NCI-H146 (cell line): ENCODE measurements around the gene WASHC4.

Experiments
- DNase-seq: peaks from one replicate; lab custom pipeline; 2025; lab: John Stamatoyannopoulos, UW

The WASHC4 gene

GRCh38 chr12:105107494-105108371, at the start of gene WASHC4:
WASHC4 (plus strand) TSS chr12:105107731; CDS start chr12:105107801, 70 bp downstream.
- DNase-seq: peak; percentile 94

GRCh38 chr12:105060715-105061378, 46.7 kb upstream of the WASHC4 start:
- no peak for DNase-seq

GRCh38 chr12:105064564-105065178, 42.9 kb upstream of the WASHC4 start:
- DNase-seq: no peak

- DNase-seq: no peak
Measured at GRCh38 chr12:105067511-105068031, 40.0 kb upstream of the WASHC4 start.

- no peak for DNase-seq
Measured at GRCh38 chr12:105069936-105070702, 37.4 kb upstream of the WASHC4 start.

GRCh38 chr12:105071981-105072380, 35.5 kb upstream of the WASHC4 start:
- DNase-seq: no peak

- DNase-seq: no peak
Measured at GRCh38 chr12:105072888-105073488, 34.5 kb upstream of the WASHC4 start.

- DNase-seq: no peak
Measured at GRCh38 chr12:105076098-105076497, 31.4 kb upstream of the WASHC4 start.

GRCh38 chr12:105076913-105077312, 30.6 kb upstream of the WASHC4 start:
- no peak for DNase-seq

GRCh38 chr12:105077435-105077834, 30.1 kb upstream of the WASHC4 start:
- DNase-seq: no peak

GRCh38 chr12:105078712-105079570, 28.6 kb upstream of the WASHC4 start:
- DNase-seq: peak; percentile 14

- DNase-seq: no peak
Measured at GRCh38 chr12:105083031-105083430, 24.5 kb upstream of the WASHC4 start.

GRCh38 chr12:105083551-105084105, 23.9 kb upstream of the WASHC4 start:
- peak; percentile 51 for DNase-seq

GRCh38 chr12:105084251-105085250, 23.0 kb upstream of the WASHC4 start, which contains the start of gene ALDH1L2:
ALDH1L2 (minus strand) TSS chr12:105084458; CDS start chr12:105084436, 22 bp downstream.
- peak; percentile 89 for DNase-seq

- DNase-seq: no peak
Measured at GRCh38 chr12:105085501-105085900, 22.0 kb upstream of the WASHC4 start.

- no peak for DNase-seq
Measured at GRCh38 chr12:105089817-105090216, 17.7 kb upstream of the WASHC4 start.

GRCh38 chr12:105090361-105090760, 17.2 kb upstream of the WASHC4 start:
- DNase-seq: no peak

GRCh38 chr12:105091476-105092206, 15.9 kb upstream of the WASHC4 start:
- DNase-seq: no peak
